T-helper 2 cell treated with Interferon-gamma antibody and Interleukin-4, amounts not matched to agents 5 μg/mL and 100 μg/mL, for 36 hours (primary cell): ENCODE results near the gene LRRC32.
"Not testable (repeated sequence)": the region's sequence is repeated elsewhere in the genome, so short reads cannot be mapped to it uniquely, and the experiment has no call there.

Experiments
- DNase-seq: peaks from one replicate; pipeline ENCODE4 v3.0.0; 2021; ENCODE audit warnings: low spot score
- H3K27ac Mint-ChIP-seq: one replicate; pipeline ENCODE4 v1.8.0; 2021; ENCODE audit warnings: mild to moderate bottlenecking, mixed read lengths
- H3K27me3 Mint-ChIP-seq: one replicate; pipeline ENCODE4 v1.8.0; 2021; ENCODE audit warnings: low read depth, mixed read lengths
- H3K36me3 Mint-ChIP-seq: one replicate; pipeline ENCODE4 v1.8.0; 2021; ENCODE audit warnings: low read depth, mixed read lengths
- H3K4me1 Mint-ChIP-seq: one replicate; pipeline ENCODE4 v1.8.0; 2021; ENCODE audit warnings: low read depth, mixed read lengths
- H3K4me3 Mint-ChIP-seq: one replicate; pipeline ENCODE4 v1.8.0; 2022; ENCODE audit warnings: mild to moderate bottlenecking, moderate library complexity, mixed read lengths
- H3K9me3 Mint-ChIP-seq: one replicate; pipeline ENCODE4 v1.8.0; 2021; ENCODE audit warnings: mixed read lengths

Gene LRRC32

GRCh38 chr11:76649851-76650372 lies 20.6 kb downstream of the LRRC32 start:
- Mint-ChIP-seq H3K36me3 (no peaks in the 10 kb centered on the region), H3K27ac (no peak overlapping the region), H3K4me1 (peaks cover 3% of the 10 kb centered on the region), H3K27me3 (peaks cover 46% of the 10 kb centered on the region), H3K9me3 (peaks cover 17% of the 10 kb centered on the region), H3K4me3 (no peak overlapping the region)
- DNase-seq, result no peak

GRCh38 chr11:76649011-76649410 lies 21.5 kb downstream of the LRRC32 start:
- peaks cover 53% of the 10 kb centered on the region for H3K27me3 Mint-ChIP-seq
- no peak overlapping the region for H3K4me3 Mint-ChIP-seq
- no peak overlapping the region for H3K27ac Mint-ChIP-seq

GRCh38 chr11:76648061-76648460 lies 22.5 kb downstream of the LRRC32 start:
- no peak overlapping the region for H3K4me3 Mint-ChIP-seq
- peaks cover 57% of the 10 kb centered on the region for H3K27me3 Mint-ChIP-seq
- peaks cover 9% of the 10 kb centered on the region for H3K4me1 Mint-ChIP-seq
- DNase-seq, result no peak
- no peak overlapping the region for H3K27ac Mint-ChIP-seq
- H3K36me3 Mint-ChIP-seq, result no peaks in the 10 kb centered on the region
- peaks cover 17% of the 10 kb centered on the region for H3K9me3 Mint-ChIP-seq

More at GRCh38 chr11:76649011-76649410, 21.5 kb downstream of the LRRC32 start:
- Mint-ChIP-seq H3K4me1 (peaks cover 9% of the 10 kb centered on the region), H3K36me3 (no peaks in the 10 kb centered on the region), H3K9me3 (peaks cover 17% of the 10 kb centered on the region)
- no peak for DNase-seq

- Mint-ChIP-seq H3K4me3 (no peak overlapping the region), H3K36me3 (no peaks in the 10 kb centered on the region), H3K27me3 (peaks cover 59% of the 10 kb centered on the region), H3K27ac (no peak overlapping the region), H3K4me1 (peaks cover 13% of the 10 kb centered on the region), H3K9me3 (peaks cover 17% of the 10 kb centered on the region)
- no peak for DNase-seq
These were observed 23.5 kb downstream of the LRRC32 start for GRCh38 chr11:76646882-76647534.

- no peak for DNase-seq
- Mint-ChIP-seq H3K9me3 (peaks cover 17% of the 10 kb centered on the region), H3K4me1 (peaks cover 16% of the 10 kb centered on the region), H3K27me3 (peaks cover 49% of the 10 kb centered on the region), H3K4me3 (no peak overlapping the region), H3K27ac (no peak overlapping the region), H3K36me3 (no peaks in the 10 kb centered on the region)
These were observed 26.0 kb downstream of the LRRC32 start for GRCh38 chr11:76644591-76644990.

- Mint-ChIP-seq H3K4me1 (peaks cover 16% of the 10 kb centered on the region), H3K27me3 (peaks cover 42% of the 10 kb centered on the region), H3K9me3 (peaks cover 17% of the 10 kb centered on the region)
- H3K36me3 Mint-ChIP-seq, DNase-seq, H3K4me3 Mint-ChIP-seq, H3K27ac Mint-ChIP-seq: not testable (repeated sequence)
These were observed 26.8 kb downstream of the LRRC32 start for GRCh38 chr11:76643711-76644110.

GRCh38 chr11:76642341-76642740 lies 28.2 kb downstream of the LRRC32 start:
- DNase-seq, result no peak
- Mint-ChIP-seq H3K27ac (no peak overlapping the region), H3K27me3 (peaks cover 36% of the 10 kb centered on the region), H3K4me1 (peaks cover 19% of the 10 kb centered on the region), H3K9me3 (peaks cover 12% of the 10 kb centered on the region), H3K4me3 (no peak overlapping the region), H3K36me3 (no peaks in the 10 kb centered on the region)

- Mint-ChIP-seq H3K27me3 (peaks cover 32% of the 10 kb centered on the region), H3K4me3 (no peak overlapping the region), H3K36me3 (no peaks in the 10 kb centered on the region), H3K9me3 (peaks cover 8% of the 10 kb centered on the region), H3K27ac (no peak overlapping the region), H3K4me1 (peaks cover 20% of the 10 kb centered on the region)
- no peak for DNase-seq
These were observed 28.6 kb downstream of the LRRC32 start for GRCh38 chr11:76641905-76642304.

GRCh38 chr11:76640501-76640900 lies 30.0 kb downstream of the LRRC32 start:
- Mint-ChIP-seq H3K4me1 (peaks cover 20% of the 10 kb centered on the region), H3K27me3 (peaks cover 24% of the 10 kb centered on the region), H3K4me3 (no peak overlapping the region), H3K9me3 (no peaks in the 10 kb centered on the region), H3K36me3 (no peaks in the 10 kb centered on the region), H3K27ac (no peak overlapping the region)
- no peak for DNase-seq

- Mint-ChIP-seq H3K36me3 (no peaks in the 10 kb centered on the region), H3K27me3 (peaks cover 16% of the 10 kb centered on the region), H3K4me1 (peaks cover 15% of the 10 kb centered on the region), H3K27ac (no peak overlapping the region), H3K9me3 (no peaks in the 10 kb centered on the region), H3K4me3 (no peak overlapping the region)
- DNase-seq, result no peak
These were observed 30.9 kb downstream of the LRRC32 start for GRCh38 chr11:76639621-76640020.

- H3K27me3 Mint-ChIP-seq, result peaks cover 10% of the 10 kb centered on the region
- no peaks in the 10 kb centered on the region for H3K9me3 Mint-ChIP-seq
- H3K4me1 Mint-ChIP-seq, result peaks cover 12% of the 10 kb centered on the region
- no peak for DNase-seq
- H3K27ac Mint-ChIP-seq, result no peak overlapping the region
- no peak overlapping the region for H3K4me3 Mint-ChIP-seq
- H3K36me3 Mint-ChIP-seq, result no peaks in the 10 kb centered on the region
These were observed 32.0 kb downstream of the LRRC32 start for GRCh38 chr11:76638270-76639197.

GRCh38 chr11:76637491-76638269 lies 32.9 kb downstream of the LRRC32 start:
- no peaks in the 10 kb centered on the region for H3K36me3 Mint-ChIP-seq
- H3K4me1 Mint-ChIP-seq, result peaks cover 9% of the 10 kb centered on the region
- H3K4me3 Mint-ChIP-seq, result no peak overlapping the region
- peaks cover 2% of the 10 kb centered on the region for H3K27me3 Mint-ChIP-seq
- no peaks in the 10 kb centered on the region for H3K9me3 Mint-ChIP-seq
- no peak overlapping the region for H3K27ac Mint-ChIP-seq
- DNase-seq, result no peak

GRCh38 chr11:76636826-76637460 lies 33.6 kb downstream of the LRRC32 start:
- H3K9me3 Mint-ChIP-seq, result no peaks in the 10 kb centered on the region
- H3K27me3 Mint-ChIP-seq, result peaks cover 2% of the 10 kb centered on the region
- no peaks in the 10 kb centered on the region for H3K36me3 Mint-ChIP-seq
- DNase-seq, result no peak
- H3K4me3 Mint-ChIP-seq, result no peak overlapping the region
- peaks cover 12% of the 10 kb centered on the region for H3K4me1 Mint-ChIP-seq
- H3K27ac Mint-ChIP-seq, result no peak overlapping the region
